ENCODE data around the gene ADAMTS2.

The ADAMTS2 gene

DNA sequence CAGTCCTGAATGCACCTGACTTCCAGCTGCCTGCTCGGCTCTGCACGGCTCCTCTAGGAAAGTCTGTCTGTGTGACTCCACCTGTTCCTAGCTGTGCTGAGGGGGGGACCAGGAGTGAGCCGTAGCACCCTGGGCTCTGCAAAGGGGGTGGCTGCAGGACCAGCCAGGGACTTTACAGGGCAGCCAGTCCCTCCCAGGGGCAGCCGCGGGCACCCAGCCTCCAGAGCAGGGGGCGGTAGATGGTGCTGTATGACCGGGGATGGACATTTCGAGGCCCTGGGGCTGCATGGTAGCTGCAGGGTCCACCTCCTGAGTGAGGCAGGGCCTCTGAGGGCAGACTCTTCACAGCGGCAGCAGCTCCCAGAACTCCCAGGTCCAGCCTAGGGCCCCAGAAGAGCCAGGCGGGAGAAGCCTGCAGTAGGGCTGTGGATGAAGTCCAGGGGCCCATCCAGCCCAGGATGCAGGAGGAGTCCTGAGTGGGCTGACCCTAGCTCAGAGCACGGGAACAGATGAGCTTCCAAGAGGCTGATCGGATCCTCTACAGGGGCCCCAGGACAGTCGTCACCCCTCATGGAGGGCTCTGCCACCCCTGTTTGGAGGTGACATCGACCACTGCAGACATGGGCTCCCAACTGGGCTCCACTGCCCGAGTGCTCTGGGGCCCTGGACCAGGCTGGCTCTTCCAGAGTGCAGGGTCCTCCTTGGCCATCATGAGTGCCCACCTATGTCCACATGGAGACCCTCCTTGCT is 179.7 kb downstream of the ADAMTS2 start:
- no peak for DNase-seq (ENCODE audit: extremely low spot score)
- POLR2A ChIA-PET: no interaction called here
- no peak for TF ChIP-seq ARNT (IDR thresholded peaks at IDR 0.05)
- TF ChIP-seq SP1 (IDR thresholded peaks at IDR 0.05): no peak
- TF ChIP-seq ELF4 (IDR thresholded peaks at IDR 0.05): no peak
- no peak for TF ChIP-seq FOXM1 (IDR thresholded peaks at IDR 0.05; ENCODE audit: borderline replicate concordance)
- TF ChIP-seq NFRKB (IDR thresholded peaks at IDR 0.05): no peak
- TF ChIP-seq SUZ12 (IDR thresholded peaks at IDR 0.05): no peak
- no peak for TF ChIP-seq HDGF (IDR thresholded peaks at IDR 0.05; ENCODE audit: borderline replicate concordance)
- no peak for TF ChIP-seq ZNF384 (IDR thresholded peaks at IDR 0.05)
- no peak for TF ChIP-seq FOXA1 (IDR thresholded peaks at IDR 0.05)
- no peak for TF ChIP-seq CTBP1 (IDR thresholded peaks at IDR 0.05; ENCODE audit: borderline replicate concordance)
- TF ChIP-seq BHLHE40 (IDR thresholded peaks at IDR 0.05; ENCODE audit: borderline replicate concordance): no peak
- TF ChIP-seq L3MBTL2 (conservative IDR thresholded peaks at IDR 0.05): no peak
- TF ChIP-seq, protein P1, sequence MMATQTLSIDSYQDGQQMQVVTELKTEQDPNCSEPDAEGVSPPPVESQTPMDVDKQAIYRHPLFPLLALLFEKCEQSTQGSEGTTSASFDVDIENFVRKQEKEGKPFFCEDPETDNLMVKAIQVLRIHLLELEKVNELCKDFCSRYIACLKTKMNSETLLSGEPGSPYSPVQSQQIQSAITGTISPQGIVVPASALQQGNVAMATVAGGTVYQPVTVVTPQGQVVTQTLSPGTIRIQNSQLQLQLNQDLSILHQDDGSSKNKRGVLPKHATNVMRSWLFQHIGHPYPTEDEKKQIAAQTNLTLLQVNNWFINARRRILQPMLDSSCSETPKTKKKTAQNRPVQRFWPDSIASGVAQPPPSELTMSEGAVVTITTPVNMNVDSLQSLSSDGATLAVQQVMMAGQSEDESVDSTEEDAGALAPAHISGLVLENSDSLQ (IDR thresholded peaks at IDR 0.05): no peak
- no peak for TF ChIP-seq FOXK2 (IDR thresholded peaks at IDR 0.05)
- TF ChIP-seq LEF1 (IDR thresholded peaks at IDR 0.05; ENCODE audit: borderline replicate concordance): no peak
- TF ChIP-seq TARDBP (IDR thresholded peaks at IDR 0.05): no peak

DNA sequence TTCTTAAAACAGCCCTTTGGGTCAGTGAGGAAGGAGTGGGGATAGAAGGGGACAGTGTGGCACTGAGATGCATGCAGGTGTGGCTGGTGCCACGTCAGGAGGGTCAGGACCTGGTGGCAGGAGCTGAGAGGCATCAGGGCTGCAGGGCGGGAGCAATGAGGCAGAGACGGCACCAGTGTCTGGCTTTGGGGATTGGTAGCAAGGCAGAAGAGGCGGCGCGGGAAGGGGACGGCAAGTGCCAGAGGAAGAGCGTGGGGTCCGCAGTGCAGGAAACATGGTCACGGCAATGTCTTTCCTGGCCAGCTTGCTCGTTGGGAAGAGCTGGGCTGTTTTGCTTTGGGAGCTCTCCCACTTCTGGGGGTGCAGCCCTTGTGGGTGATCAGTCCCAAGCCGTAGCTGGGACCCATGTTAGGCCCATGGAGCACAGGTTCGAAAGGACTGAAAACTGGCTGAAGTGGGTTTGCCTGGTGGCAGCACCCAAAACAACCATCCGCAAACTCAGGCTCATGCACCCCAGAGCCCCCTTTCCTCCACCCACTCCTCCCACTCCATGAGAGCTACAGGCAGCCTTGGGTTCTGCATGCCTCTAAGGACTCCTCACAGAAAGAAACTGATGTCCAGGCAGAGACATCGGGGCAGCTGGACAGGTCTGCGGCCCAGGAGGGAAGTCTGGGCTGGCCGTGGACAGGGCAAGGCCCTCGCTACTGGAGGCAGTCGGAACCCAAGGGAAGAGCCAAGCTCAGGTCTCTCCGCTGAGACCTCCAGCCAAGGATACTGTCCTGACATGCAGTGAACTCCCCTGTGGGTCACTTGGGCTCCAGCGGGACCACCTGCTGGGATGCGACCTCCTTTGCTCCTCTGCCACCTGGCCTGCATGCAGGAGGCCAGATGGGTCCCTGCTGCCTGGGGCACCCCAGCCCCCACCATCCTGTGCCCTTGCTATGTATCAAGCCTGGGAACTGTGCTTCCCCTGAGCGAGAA is 180.6 kb downstream of the ADAMTS2 start:
- POLR2A ChIA-PET: no interaction called here
- TF ChIP-seq TARDBP (IDR thresholded peaks at IDR 0.05): no peak
- TF ChIP-seq, protein P1 (IDR thresholded peaks at IDR 0.05): no peak
- TF ChIP-seq L3MBTL2 (conservative IDR thresholded peaks at IDR 0.05): no peak
- no peak for TF ChIP-seq ZNF384 (IDR thresholded peaks at IDR 0.05)
- TF ChIP-seq FOXM1 (IDR thresholded peaks at IDR 0.05; ENCODE audit: borderline replicate concordance): no peak
- TF ChIP-seq LEF1 (IDR thresholded peaks at IDR 0.05; ENCODE audit: borderline replicate concordance): no peak
- no peak for TF ChIP-seq SP1 (IDR thresholded peaks at IDR 0.05)
- CTCF ChIA-PET: interaction anchor here (1.6 kb wide), 1 partner anchor 329 kb away, joined by 4 read pairs; no protein-coding TSS in a partner anchor

More for the DNA sequence above, 179.7 kb downstream of the ADAMTS2 start:
- CTCF ChIA-PET: interaction anchor here (1.6 kb wide), 1 partner anchor 328 kb away, joined by 4 read pairs; no protein-coding TSS in a partner anchor

DNA sequence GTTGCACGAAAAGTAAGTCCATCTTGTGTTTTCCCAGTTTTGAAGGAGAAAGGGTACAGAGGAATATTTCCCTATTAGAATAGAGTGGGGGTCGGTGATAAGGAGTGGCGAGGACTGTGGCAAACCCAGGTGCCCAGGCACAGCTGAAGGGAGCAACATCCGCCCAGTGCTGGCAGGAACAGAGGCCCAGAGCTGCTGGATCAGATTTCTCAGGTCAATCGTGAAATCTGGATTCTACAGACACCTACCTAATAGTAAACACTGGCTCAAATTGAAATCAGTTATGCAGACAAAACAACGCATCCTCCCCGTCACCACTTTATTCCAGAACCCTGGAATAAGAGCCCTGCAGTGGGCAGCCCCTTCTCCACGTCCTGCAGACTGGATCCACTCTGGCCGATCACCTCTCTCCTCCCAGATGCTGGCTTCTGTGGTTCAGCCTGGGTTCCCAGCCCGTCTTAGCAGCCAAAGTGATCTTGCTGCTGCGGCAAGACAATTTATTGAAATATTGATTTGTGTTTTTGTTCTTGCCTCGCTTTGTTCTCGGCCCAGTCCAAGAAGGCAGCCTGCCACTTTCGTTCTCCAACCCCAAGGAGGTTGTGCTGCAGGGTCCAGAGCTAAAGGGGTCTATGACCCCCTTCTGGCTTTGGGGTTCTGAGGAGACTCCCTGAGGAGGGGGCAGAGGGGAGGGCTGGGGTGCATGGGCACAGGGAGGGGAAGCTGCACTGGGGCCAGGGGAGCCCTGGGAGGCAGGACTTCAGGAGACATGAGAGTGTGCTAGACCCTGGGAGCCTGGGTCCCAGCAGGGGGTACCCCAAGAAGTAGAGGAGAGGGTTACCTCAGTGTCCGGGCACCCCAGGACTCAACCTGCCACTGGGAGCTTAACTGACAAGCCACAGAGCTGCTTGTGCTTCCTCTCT is 181.8 kb downstream of the ADAMTS2 start:
- TF ChIP-seq L3MBTL2 (conservative IDR thresholded peaks at IDR 0.05): no peak
- ChIA-PET POLR2A (no interaction called here), CTCF (no interaction called here)
- no peak for DNase-seq (ENCODE audit: extremely low spot score)

More for the DNA sequence above, 180.6 kb downstream of the ADAMTS2 start:
- no peak for DNase-seq (ENCODE audit: extremely low spot score)

DNA sequence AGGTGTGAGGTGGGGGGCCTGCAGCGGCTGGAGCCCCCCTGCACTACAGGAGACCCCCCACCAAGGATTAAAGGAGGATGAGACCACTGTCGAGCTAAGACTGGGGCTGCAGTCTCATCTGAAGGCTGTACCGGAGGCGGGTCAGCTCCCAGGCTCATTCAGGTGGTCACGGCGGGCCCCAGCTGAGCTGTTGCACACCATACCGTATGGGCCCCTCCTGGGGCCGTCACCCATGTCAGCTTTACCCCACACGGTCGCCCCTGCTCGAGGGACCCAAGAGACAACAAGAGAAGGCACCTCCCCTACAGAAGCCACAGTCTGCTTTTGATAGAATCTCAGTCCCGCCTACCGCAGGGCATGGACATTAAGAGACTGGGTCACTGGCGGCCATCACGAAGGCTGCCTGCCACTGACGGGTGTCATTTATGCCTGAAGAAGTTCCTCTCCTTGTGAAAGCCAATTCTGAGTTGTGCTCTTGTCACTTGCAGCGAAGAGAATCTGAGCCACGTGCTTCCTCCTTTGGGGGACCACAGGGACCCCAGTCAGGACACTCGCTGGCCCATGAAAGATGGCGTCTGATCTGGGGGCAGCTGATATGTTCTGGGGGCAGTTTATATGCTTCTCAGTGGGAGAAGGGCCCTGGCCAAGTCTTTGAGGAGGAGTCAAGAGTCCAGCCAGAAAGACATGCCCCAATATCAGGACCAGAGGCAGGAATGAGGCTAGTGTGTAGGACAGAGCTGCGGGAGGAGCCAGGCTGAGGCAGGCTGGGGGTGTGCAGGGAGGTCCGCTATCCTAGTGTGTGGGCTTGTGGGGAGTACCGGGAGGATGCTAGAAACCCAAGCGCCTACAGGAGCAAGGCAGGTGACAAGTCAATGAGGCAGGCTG is 182.7 kb downstream of the ADAMTS2 start:
- ChIA-PET CTCF (no interaction called here), POLR2A (no interaction called here)
- no peak for TF ChIP-seq FOXM1 (IDR thresholded peaks at IDR 0.05; ENCODE audit: borderline replicate concordance)
- no peak for DNase-seq (ENCODE audit: extremely low spot score)

DNA sequence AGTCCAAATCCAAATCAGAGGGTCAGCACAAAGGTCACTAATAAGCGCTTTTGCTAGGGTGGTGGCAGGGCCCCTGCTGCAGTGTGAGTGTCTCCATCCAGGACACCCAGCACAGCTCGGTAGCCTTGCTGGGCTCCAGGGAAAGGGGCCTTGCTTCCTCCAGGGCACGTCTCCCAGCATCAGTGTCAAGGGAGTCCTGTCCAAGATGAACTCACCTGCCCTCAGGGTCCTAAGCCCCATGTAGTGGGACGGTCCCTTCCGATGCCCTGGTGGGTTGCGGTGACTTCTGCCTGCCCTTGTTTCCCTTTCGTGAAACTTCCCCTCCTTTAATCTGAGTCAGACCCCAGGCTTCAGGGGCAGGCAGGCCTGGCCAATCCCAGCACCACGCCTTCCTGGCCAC is 183.4 kb downstream of the ADAMTS2 start:
- POLR2A ChIA-PET: no interaction called here
- DNase-seq (ENCODE audit: extremely low spot score): no peak
- TF ChIP-seq LEF1 (IDR thresholded peaks at IDR 0.05; ENCODE audit: borderline replicate concordance): no peak
- no peak for TF ChIP-seq ELF4 (IDR thresholded peaks at IDR 0.05)
- TF ChIP-seq FOXK2 (IDR thresholded peaks at IDR 0.05): no peak
- TF ChIP-seq, protein P1 (IDR thresholded peaks at IDR 0.05): no peak
- TF ChIP-seq HDGF (IDR thresholded peaks at IDR 0.05; ENCODE audit: borderline replicate concordance): no peak
- TF ChIP-seq L3MBTL2 (conservative IDR thresholded peaks at IDR 0.05): no peak
- no peak for TF ChIP-seq BHLHE40 (IDR thresholded peaks at IDR 0.05; ENCODE audit: borderline replicate concordance)
- TF ChIP-seq SP1 (IDR thresholded peaks at IDR 0.05): no peak
- no peak for TF ChIP-seq FOXA1 (IDR thresholded peaks at IDR 0.05)
- no peak for TF ChIP-seq TARDBP (IDR thresholded peaks at IDR 0.05)
- TF ChIP-seq SUZ12 (IDR thresholded peaks at IDR 0.05): no peak
- no peak for TF ChIP-seq NFRKB (IDR thresholded peaks at IDR 0.05)
- CTCF ChIA-PET: no interaction called here
